ENCODE results near the gene VAT1. TPM values are rescaled to one million over a fixed set of nuclear protein-coding genes. Genes with fewer than 3 reads are reported as not detected.

Gene VAT1
- total RNA-seq (2022; extraction: Qiagen RNA extraction): 228 to 248 TPM (median 238 TPM) in 5 replicates

DNA sequence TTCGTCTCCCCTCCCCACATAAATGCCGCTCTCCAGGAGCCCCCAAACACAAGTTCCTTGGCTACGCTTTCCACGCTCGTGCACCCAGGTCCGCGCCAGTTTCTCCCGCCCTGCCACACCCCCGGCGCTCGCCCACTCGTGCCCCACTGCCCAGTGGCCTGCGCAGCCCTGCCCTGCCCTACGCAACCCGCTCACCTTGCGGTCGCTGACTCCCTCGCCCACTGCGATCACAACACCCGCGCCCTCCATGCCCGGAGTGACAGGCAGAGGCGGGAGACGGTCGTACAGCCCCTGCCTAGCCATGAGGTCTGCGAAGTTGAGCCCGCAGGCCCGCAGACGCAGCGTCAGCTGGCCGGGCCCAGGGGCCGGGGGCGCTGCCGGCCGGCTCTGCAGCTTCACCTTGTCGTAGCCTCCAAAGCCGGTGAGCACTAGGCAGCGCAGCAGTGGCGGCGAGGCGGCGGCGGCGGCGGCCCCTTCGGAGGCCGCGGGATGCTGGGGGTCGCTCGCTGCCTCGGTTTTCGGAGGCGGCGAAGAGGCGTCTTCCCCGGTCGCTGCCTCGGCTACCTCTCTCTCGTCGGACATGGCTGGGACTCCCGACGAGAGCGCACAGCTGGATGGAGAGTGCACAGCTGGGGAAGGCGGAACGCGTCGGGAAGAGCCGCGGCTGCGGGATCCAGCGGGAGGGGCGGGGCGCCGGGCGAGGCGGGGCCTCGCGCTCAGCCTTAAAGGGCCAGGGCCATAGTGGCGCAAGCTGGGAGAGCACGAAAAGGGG, at the start of gene VAT1:
TSS of gene VAT1 (minus strand) at position 645 of the 772 bp plus-strand sequence. CDS start at position 582, 63 bp downstream.

DNA sequence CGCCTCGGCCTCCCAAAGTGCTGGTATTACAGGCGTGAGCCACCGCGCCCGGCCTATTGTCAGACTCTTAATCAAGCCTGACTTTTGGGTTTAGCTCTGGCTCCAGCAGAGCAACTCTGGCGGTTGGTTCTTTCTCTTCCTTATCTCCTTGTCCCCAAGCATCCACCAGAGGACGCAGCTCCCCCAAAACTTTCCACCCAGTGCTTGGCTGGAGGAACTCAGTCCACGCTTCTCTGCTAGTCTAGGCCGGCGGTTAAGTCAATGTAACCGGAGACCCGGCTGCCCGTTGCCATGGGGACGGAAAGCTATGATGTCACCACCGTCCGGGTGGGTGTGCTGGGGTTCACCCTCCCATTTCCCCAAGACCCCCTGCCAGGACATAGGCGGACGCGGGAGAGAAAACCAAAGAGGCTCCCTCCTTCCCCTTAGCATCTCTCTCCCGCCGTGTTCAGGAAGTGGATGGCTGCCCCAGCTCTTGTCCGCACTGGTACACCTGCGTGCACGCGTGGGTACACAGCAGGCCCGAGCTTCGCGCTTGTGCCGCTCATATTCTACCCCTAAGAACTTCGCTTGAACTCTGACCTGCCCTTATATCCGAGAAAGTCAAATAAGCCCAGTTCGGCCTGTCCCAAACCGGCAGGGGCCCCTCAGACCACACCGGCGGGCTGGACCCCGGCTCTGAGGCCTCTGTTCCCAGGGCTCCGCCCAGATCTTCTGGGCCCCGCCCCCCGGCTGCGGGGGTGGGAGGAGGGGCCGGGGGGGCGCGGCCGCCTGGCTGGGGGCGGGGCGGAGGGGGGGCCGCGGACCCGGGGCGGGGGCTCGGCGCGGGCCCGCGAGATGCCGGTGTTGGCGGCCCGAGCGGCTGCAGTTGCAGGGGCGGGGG, 2.5 kb upstream of the VAT1 start, which contains the start of gene RND2:
TSS of gene RND2 (plus strand) at position 825 of the 883 bp plus-strand sequence. CDS start 117 bp downstream, outside the sequence.

DNA sequence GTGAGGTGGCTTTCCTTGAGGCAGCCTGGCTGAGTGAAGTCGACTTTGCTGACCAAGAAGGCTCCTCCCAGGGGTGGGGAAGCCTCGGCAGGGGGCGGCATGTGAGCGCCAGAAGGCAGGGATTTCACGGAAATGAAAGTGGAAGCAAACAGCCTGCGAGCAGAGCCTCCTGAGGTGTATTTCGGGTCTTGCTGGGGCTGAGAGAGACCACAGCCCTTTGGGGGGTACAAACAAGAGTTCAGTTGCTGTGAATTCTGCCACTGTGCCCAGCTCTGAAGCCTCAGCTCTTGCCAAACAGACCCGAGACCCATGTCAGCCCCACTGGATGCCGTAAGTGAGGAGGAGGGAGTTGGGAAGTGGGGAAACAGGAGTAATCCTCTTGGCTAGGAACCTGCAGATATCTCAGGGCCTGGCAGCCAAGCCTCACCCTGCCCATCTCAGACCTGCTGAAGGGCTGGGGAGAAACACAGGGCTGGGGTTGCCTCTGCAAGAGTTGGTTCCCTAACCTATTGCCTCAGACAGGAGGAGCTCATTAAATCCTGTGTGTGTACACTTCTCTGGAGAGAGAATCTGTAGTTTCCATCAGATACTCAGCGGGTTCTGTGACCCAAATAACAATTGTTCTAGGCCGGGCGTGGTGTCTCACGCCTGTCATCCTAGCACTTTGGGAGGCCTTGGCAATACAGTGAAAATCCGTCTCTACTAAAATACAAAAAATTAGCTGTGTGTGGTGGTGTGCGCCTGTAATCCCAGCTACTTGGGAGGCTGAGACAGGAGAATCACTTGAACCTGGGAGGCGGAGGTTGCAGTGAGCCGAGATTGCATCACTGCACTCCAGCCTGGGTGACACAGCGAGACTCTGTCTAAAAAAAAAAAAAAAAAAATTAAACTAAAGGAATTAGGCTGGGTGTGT, 15.3 kb downstream of the VAT1 start, which contains the start of gene IFI35:
TSS of gene IFI35 (plus strand) at position 146 of the 913 bp plus-strand sequence. CDS start at position 310, 164 bp downstream.

DNA sequence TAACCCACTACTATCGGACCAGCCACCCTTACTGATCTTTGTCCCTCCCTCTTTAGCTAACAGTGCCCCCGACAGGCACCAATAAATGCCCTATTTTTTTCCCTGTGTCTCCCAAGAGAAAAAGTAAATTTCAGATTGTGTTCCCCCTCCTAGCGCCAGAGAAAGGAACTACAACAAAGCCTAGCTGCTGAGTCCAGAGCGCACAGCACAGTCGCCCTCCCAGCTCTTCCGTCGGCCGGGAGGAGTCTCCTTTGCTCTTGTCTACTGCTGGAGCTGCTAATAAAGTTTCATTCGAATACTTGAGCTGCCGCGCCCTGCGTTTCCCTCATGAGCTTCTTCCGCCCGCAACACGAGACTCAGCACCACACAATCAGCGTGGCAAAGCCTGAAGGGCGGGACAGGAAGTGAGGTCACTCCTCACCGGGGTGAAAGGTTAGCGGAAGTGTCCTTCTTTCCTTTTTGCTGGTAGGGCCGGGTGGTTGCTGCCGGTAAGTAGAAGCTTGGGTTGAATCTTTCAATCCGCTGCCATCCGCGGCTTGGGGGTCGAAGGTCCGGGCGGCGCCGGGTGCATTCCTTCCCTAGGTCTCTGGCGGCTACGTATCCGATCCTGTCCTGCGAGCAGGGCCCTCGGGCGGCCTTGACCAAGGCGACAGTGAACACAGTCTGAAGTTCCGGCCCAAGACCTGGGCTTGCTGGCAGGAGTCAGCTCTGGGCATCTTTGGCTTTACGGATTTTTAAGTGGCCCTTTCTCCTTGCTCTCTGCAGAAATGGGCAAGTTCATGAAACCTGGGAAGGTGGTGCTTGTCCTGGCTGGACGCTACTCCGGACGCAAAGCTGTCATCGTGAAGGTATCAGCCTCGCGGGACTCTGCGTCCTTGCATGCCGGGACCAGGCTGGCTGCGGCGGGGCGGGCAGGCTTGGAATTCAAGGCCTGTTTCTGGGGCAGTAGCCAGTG, 23.9 kb downstream of the VAT1 start, which contains the start of gene RPL27:
TSS of gene RPL27 (plus strand) at position 436 of the 955 bp plus-strand sequence. CDS start at position 768, 332 bp downstream.

DNA sequence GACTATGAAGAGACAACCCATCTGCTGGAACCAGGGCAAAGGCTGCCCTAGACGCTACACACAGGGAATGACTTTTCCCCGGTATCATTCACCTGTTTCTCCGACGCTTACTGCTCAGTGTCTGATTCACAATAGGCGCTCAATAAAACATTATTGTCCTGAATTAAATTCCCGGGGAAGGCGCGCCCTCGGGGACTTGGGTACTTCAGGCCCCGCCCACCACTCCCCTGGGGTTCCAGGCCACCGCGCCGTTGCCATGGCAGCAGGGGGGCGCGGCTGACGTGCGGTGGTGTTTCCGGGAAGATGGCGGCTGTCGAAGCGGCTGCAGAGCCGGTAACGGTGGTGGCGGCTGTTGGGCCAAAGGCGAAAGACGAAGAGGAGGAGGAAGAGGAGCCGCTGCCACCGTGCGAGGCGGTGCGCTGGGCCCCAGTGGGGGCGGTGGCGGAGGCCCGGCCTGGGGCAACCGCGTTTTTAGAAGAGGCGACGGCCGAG, 41.9 kb downstream of the VAT1 start, which contains the start of gene RUNDC1:
TSS of gene RUNDC1 (plus strand) at position 292 of the 492 bp plus-strand sequence. CDS start at position 304, 12 bp downstream.

DNA sequence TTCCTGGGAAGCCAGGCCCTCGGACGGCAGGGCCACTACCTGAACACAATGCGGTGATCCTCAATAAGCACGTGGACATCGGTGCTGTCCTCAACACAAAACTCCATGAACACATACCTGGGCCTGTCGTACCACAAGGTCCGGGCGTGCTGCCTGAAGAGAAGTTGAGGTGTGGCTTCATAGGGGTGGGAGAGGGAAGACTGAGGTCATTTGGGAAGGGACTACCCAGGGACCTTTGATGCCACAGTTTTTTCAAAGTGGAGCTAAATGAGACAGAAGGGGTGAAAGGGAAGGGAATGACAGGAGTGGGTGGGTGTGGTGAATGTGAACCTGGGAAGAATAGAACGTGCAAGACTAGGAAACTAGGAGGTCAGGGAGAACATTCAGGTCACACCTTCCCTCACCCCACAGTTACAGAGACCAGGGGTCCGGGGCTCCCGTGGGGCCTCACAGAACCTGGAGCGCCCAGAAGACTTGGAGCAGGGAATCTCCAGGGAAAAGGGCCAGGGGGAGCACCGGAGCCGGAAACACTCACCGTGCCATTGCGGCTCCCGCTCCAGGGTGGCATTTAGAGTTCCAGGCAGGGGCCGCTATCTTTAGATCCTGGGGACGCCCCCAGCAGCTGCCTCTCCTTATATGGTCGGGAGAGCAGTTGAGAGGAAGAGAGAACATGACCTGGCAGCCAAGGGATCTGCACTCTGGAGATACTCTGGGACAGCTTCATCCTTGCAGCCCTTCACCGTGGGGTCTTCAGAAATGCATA, 42.5 kb downstream of the VAT1 start, which contains the start of gene PTGES3L:
TSS of gene PTGES3L (minus strand) at position 570 of the 763 bp plus-strand sequence. CDS start at position 543, 27 bp downstream.

Other genes starting within 250 kb of the VAT1 start
- gene VPS25, start 248.9 kb downstream of the VAT1 start, total RNA-seq (2022; extraction: Qiagen RNA extraction): 123 to 126 TPM (median 124 TPM) in 5 replicates
- gene WNK4, start 241.8 kb downstream of the VAT1 start, total RNA-seq (2022; extraction: Qiagen RNA extraction): 0.91 to 1.6 TPM (median 1.2 TPM) in 5 replicates
- gene COA3, start 223.7 kb downstream of the VAT1 start, total RNA-seq (2022; extraction: Qiagen RNA extraction): 112 to 138 TPM (median 133 TPM) in 5 replicates
- 0.03 to 0.06 TPM (median 0.04 TPM) in 4 of 5 replicates, not detected in the other for gene CNTD1, start 223.5 kb downstream of the VAT1 start, total RNA-seq (2022; extraction: Qiagen RNA extraction)
- gene BECN1, start 198.1 kb downstream of the VAT1 start, total RNA-seq (2022; extraction: Qiagen RNA extraction): 78.1 to 101 TPM (median 79.7 TPM) in 5 replicates
- 220 to 295 TPM (median 223 TPM) in 5 replicates for gene PSME3, start 189.0 kb downstream of the VAT1 start, total RNA-seq (2022; extraction: Qiagen RNA extraction)
- 1.7 to 2.7 TPM (median 1.8 TPM) in 5 replicates for gene AOC2, start 177.8 kb downstream of the VAT1 start, total RNA-seq (2022; extraction: Qiagen RNA extraction)
- 1.0 to 1.6 TPM (median 1.3 TPM) in 5 replicates for gene AOC3, start 171.2 kb downstream of the VAT1 start, total RNA-seq (2022; extraction: Qiagen RNA extraction)
- 0.02 to 0.04 TPM (median 0.03 TPM) in 3 of 5 replicates, not detected in the others for gene G6PC1, start 121.6 kb downstream of the VAT1 start, total RNA-seq (2022; extraction: Qiagen RNA extraction)
- 52.3 to 58.2 TPM (median 56.4 TPM) in 5 replicates for gene AARSD1, start 57.9 kb downstream of the VAT1 start, total RNA-seq (2022; extraction: Qiagen RNA extraction)
- 0.63 to 1.3 TPM (median 0.87 TPM) in 5 replicates for gene PTGES3L, start 42.3 kb downstream of the VAT1 start, total RNA-seq (2022; extraction: Qiagen RNA extraction)
- gene RUNDC1, start 41.8 kb downstream of the VAT1 start, total RNA-seq (2022; extraction: Qiagen RNA extraction): 19.0 to 20.1 TPM (median 19.6 TPM) in 5 replicates
- gene RPL27, start 24.0 kb downstream of the VAT1 start, total RNA-seq (2022; extraction: Qiagen RNA extraction): 2,911 to 3,334 TPM (median 2,945 TPM) in 5 replicates
- 17.3 to 20.9 TPM (median 19.0 TPM) in 5 replicates for gene IFI35, start 15.6 kb downstream of the VAT1 start, total RNA-seq (2022; extraction: Qiagen RNA extraction)
- gene RND2, start 2.8 kb upstream of the VAT1 start, total RNA-seq (2022; extraction: Qiagen RNA extraction): 0.13 to 0.27 TPM (median 0.14 TPM) in 5 replicates
- gene BRCA1, start 103.0 kb upstream of the VAT1 start, total RNA-seq (2022; extraction: Qiagen RNA extraction): 20.0 to 33.7 TPM (median 23.7 TPM) in 5 replicates
- 34.4 to 47.5 TPM (median 39.4 TPM) in 5 replicates for gene NBR1, start 148.8 kb upstream of the VAT1 start, total RNA-seq (2022; extraction: Qiagen RNA extraction)
- 1.0 to 1.3 TPM (median 1.1 TPM) in 5 replicates for gene TMEM106A, start 189.5 kb upstream of the VAT1 start, total RNA-seq (2022; extraction: Qiagen RNA extraction)
- not detected in 5 replicates for gene CCDC200, start 206.2 kb upstream of the VAT1 start, total RNA-seq (2022; extraction: Qiagen RNA extraction)
- gene RNU2-1, start 211.6 kb upstream of the VAT1 start, total RNA-seq (2022; extraction: Qiagen RNA extraction): not detected in 5 replicates

All from A549 treated with AZD2906 at 1 μM for 4 hours (cell line).